Upper lobe of left lung (tissue), 4 donors: ENCODE results near the gene MSH6.

Experiments used
- POLR2A ChIP-seq, 4 donors: fragments of 450-650 bp; IDR thresholded peaks; one replicate each; pipeline ENCODE4 v1.5.1; 2016 to 2017; ENCODE audit warnings: antibody characterized with exemption in 4 of 4, mild to moderate bottlenecking in 2 of 4
- POLR2AphosphoS5 ChIP-seq, 2 donors: sonication (generic); formaldehyde crosslinking; IDR thresholded peaks; one replicate each; pipeline ENCODE4 v1.5.1; 2017; ENCODE audit warnings: antibody characterized with exemption in 2 of 2
- TF ChIP-seq, protein P1 (sequence below), 6 experiments: fragments of 450-650 bp in 4 of 6; fragments of 200-600 bp in 2 of 6; sonication (generic) in 2 of 6; IDR thresholded peaks; one replicate each; pipeline ENCODE4 v1.5.1; 2016 to 2019; ENCODE audit warnings: antibody characterized with exemption in 6 of 6

DNA sequence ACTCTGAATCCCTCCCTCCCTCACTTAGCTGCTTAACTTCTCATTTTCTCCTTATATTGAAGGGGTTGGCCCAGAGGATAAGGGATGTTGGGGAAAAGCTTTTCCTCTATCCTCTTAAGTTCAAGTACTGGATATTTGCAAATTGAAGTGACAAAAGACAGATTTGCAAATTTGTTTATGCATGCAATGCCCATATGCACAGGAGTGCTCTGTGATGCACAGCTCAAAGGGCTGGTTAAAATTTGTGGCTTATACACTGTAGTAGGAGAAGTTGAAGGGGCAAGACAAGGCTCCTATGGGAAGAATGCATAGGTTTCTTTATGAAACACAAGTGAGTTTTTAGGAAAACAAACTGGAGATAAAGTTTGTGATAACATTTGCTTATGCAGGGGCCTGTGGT, 8.4 kb upstream of the MSH6 start:
- TF ChIP-seq, protein P1, sequence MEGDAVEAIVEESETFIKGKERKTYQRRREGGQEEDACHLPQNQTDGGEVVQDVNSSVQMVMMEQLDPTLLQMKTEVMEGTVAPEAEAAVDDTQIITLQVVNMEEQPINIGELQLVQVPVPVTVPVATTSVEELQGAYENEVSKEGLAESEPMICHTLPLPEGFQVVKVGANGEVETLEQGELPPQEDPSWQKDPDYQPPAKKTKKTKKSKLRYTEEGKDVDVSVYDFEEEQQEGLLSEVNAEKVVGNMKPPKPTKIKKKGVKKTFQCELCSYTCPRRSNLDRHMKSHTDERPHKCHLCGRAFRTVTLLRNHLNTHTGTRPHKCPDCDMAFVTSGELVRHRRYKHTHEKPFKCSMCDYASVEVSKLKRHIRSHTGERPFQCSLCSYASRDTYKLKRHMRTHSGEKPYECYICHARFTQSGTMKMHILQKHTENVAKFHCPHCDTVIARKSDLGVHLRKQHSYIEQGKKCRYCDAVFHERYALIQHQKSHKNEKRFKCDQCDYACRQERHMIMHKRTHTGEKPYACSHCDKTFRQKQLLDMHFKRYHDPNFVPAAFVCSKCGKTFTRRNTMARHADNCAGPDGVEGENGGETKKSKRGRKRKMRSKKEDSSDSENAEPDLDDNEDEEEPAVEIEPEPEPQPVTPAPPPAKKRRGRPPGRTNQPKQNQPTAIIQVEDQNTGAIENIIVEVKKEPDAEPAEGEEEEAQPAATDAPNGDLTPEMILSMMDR (IDR thresholded peaks at IDR 0.05) = no peak
- no peak for TF ChIP-seq POLR2AphosphoS5 (IDR thresholded peaks at IDR 0.05)
- no peak for TF ChIP-seq POLR2A (IDR thresholded peaks at IDR 0.05)
